Astrocyte of the cerebellum (primary cell): ENCODE data around the gene CD3G.
A peak's percentile ranks its signal among the peaks of the same experiment; 100 is the strongest.

ENCODE experiments used
- DNase-seq: peaks from one replicate; pipeline ENCODE4 v3.0.0-alpha.2; 2011; ENCODE audit warnings: low read depth
- H3K4me3 ChIP-seq: 2 replicates; pipeline ENCODE4 v1.5.1; 2011; ENCODE audit warnings: mild to moderate bottlenecking, low read depth, low read length, moderate library complexity
- in situ Hi-C: cut with HindIII; loops from 2 replicates; pipeline ENCODE4 v1.10.0; 2017; ENCODE audit warnings: low sequenced_read_pairs
- TF ChIP-seq, protein P1 (sequence below): IDR thresholded peaks from 2 replicates; pipeline ENCODE4 v1.5.1; 2012; ENCODE audit warnings: low read length, low read depth, moderate library complexity, mild to moderate bottlenecking; ENCODE audit errors: missing control alignments

Gene CD3G

DNA sequence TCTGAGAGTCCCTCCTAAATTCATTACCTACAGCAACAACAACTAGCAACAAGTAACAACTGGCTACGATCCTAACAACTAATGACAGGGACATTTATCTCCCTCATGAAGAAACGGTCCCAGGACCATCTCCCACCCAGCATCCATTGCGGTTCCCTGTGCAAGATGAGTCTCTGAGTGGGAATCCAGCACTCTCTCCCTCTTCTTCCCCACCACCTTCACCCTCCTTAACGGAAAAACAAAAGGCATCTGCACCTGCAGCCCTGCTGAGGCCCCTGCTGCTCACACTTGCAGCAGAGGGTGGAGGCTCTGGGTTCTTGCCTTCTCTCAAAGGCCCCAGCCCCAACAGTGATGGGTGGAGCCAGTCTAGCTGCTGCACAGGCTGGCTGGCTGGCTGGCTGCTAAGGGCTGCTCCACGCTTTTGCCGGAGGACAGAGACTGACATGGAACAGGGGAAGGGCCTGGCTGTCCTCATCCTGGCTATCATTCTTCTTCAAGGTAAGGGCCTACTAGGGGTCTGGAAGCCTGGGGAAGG, at the start of gene CD3G:
Gene CD3G, plus strand, starts transcription at position 364 of the 535 bp plus-strand sequence. Its CDS starts 80 bp downstream, at position 444.
- no peak within 1 kb of the TSS for H3K4me3 ChIP-seq
- TF ChIP-seq, protein P1, sequence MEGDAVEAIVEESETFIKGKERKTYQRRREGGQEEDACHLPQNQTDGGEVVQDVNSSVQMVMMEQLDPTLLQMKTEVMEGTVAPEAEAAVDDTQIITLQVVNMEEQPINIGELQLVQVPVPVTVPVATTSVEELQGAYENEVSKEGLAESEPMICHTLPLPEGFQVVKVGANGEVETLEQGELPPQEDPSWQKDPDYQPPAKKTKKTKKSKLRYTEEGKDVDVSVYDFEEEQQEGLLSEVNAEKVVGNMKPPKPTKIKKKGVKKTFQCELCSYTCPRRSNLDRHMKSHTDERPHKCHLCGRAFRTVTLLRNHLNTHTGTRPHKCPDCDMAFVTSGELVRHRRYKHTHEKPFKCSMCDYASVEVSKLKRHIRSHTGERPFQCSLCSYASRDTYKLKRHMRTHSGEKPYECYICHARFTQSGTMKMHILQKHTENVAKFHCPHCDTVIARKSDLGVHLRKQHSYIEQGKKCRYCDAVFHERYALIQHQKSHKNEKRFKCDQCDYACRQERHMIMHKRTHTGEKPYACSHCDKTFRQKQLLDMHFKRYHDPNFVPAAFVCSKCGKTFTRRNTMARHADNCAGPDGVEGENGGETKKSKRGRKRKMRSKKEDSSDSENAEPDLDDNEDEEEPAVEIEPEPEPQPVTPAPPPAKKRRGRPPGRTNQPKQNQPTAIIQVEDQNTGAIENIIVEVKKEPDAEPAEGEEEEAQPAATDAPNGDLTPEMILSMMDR: no peak
- no peak for DNase-seq
- in situ Hi-C loops: no loop called here

DNA sequence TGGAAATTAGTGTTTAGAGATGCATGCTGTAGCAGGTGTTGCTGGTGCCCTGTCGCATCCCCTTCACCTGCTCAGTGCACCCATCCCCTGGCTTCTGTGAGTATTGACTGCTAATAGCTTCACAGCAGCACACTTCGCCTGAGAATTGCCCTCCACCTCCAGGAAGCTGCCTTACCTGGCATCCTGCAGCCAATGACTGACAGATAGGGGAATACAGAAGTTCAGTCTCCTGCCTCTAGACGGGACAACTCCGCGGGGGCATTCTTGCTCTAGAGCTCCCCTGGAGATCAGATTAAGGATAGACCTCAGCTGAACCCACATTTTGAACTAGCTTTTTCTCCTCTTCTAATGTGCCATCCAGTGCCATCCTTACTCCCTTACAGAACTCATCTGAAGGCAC, 48.9 kb upstream of the CD3G start:
- in situ Hi-C loops: no loop called here
- TF ChIP-seq, protein P1: no peak

DNA sequence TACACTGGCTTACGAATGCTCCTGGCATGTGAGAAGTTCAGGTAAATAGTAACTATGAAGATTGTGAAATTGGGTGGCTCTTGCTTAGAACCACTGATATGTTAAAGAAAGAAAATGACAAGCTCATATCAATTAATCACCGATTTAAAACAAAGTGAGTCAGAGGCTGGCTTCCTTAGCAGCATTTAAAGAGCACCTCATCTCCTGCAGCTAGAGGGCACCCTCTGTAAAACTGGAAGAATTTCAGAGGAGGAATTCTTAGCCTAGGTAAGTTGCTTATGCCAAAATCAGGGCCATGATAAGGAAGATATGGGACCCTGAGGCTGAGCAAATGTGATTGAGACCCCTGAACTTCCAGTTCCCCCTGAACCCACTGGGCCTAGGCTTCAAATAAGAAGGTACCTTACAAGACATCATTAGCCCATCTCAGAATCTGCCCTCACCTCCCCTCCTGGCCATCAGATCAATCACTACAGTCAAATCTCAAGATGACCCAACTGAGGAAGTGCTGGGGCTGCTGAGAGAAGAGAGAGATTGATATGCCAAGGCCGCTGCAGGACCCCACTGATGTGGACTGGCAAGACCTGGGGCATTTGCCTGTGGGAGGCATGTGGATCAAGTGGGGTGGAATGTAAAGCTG, 48.2 kb upstream of the CD3G start:
- no peak overlapping the region for H3K4me3 ChIP-seq
- in situ Hi-C loops: no loop called here
- TF ChIP-seq, protein P1: peak; percentile 39
- no peak for DNase-seq

More for the DNA sequence above, 48.9 kb upstream of the CD3G start:
- H3K4me3 ChIP-seq: no peak overlapping the region
- no peak for DNase-seq

DNA sequence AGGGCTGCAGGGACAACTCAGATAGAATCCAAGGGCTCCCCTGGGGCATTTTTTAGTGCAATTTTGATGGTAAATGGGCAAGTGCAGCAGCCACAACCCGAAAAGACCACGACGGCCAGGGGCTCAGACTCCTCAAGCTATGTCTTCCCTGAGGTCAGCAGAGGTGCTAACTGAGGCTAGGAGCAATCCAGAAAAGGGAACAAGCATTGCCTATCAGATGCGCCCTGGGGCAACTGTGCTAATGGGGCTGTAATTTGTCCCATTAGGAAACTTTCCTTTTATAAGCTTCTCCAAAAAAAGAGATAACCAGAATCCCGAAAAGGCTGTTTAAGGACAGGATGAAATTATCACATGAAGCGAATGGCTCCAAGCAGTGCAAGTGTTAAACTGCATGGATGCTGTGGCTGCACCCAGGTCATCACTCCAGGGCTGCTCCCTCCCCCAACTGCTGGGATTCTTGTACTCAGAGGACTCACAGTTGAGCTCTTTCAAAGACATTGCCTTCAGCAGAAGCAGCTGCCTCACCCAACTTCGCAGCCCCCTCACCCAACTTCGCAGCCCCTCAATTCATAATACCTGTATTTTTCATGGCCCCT, 42.4 kb upstream of the CD3G start:
- in situ Hi-C loops: no loop called here
- TF ChIP-seq, protein P1: no peak
- no peak overlapping the region for H3K4me3 ChIP-seq
- DNase-seq: no peak

DNA sequence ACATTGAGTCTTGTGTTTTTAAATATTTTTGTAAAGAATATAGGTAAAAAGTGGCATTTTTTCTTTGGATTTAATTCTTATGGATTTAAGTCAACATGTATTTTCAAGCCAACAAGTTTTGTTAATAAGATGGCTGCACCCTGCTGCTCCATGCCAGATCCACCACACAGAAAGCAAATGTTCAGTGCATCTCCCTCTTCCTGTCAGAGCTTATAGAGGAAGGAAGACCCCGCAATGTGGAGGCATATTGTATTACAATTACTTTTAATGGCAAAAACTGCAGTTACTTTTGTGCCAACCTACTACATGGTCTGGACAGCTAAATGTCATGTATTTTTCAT, 39.9 kb upstream of the CD3G start:
- DNase-seq: no peak
- in situ Hi-C loops: no loop called here
- no peak overlapping the region for H3K4me3 ChIP-seq
- TF ChIP-seq, protein P1: no peak

DNA sequence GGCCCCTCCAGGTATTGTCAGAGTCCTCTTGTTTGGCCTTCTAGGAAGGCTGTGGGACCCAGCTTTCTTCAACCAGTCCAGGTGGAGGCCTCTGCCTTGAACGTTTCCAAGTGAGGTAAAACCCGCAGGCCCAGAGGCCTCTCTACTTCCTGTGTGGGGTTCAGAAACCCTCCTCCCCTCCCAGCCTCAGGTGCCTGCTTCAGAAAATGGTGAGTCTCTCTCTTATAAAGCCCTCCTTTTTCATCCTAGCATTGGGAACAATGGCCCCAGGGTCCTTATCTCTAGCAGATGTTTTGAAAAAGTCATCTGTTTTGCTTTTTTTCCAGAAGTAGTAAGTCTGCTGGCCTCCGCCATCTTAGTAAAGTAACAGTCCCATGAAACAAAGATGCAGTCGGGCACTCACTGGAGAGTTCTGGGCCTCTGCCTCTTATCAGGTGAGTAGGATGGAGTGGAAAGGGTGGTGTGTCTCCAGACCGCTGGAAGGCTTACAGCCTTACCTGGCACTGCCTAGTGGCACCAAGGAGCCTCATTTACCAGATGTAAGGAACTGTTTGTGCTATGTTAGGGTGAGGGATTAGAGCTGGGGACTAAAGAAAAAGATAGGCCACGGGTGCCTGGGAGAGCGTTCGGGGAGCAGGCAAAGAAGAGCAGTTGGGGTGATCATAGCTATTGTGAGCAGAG, 39.4 kb upstream of the CD3G start, which contains the start of gene CD3E:
Gene CD3E, plus strand, starts transcription at position 163 of the 681 bp plus-strand sequence. Its CDS starts 223 bp downstream, at position 386.
- DNase-seq: no peak
- no peak within 1 kb of the TSS for H3K4me3 ChIP-seq
- in situ Hi-C loops: no loop called here
- TF ChIP-seq, protein P1: no peak
